GM19099 (cell line): ENCODE data around the gene INPPL1.

ENCODE experiments used
- POLR2A ChIP-seq: IDR thresholded peaks from 3 replicates; pipeline ENCODE4 v1.6.1; 2011; ENCODE audit warnings: low read depth; ENCODE audit not compliant: insufficient read length; ENCODE audit errors: extremely low read depth

Gene INPPL1

DNA sequence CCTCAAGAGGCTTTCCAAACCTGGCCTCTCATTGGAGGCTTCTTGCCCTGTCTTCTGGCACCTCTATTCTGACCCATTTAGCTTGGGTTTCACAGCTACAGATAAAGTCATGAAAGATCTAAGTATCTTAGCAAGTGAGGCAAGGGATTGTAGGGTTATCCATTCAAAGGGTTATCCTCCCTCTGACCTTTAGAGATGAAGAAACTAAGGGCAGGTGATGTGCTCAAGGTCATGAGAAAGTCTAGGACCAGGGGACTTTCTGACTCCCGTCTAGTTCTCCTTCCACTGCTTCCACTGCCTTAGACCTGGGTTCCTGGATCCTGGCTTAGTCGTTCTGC, 12.2 kb downstream of the INPPL1 start:
- TF ChIP-seq POLR2A = no peak

DNA sequence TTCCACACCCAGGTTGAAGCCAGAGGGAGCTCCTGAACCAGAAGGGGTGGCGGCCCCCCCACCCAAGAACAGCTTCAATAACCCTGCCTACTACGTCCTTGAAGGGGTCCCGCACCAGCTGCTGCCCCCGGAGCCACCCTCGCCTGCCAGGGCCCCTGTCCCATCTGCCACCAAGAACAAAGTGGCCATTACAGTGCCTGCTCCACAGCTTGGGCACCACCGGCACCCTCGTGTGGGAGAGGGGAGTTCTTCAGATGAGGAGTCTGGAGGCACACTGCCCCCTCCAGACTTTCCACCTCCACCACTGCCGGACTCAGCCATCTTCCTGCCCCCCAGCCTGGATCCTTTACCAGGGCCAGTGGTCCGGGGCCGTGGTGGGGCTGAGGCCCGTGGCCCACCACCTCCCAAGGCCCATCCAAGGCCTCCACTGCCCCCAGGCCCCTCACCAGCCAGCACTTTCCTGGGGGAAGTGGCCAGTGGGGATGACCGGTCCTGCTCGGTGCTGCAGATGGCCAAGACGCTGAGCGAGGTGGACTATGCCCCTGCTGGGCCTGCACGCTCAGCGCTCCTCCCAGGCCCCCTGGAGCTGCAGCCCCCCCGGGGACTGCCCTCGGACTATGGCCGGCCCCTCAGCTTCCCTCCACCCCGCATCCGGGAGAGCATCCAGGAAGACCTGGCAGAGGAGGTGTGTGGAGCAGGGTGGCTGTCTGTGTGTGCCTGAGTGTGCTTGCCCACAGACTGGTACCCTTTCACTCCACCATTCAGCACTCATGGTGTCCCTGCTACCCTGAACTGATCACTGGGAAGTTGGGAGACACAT, 12.8 kb downstream of the INPPL1 start:
- no peak for TF ChIP-seq POLR2A

DNA sequence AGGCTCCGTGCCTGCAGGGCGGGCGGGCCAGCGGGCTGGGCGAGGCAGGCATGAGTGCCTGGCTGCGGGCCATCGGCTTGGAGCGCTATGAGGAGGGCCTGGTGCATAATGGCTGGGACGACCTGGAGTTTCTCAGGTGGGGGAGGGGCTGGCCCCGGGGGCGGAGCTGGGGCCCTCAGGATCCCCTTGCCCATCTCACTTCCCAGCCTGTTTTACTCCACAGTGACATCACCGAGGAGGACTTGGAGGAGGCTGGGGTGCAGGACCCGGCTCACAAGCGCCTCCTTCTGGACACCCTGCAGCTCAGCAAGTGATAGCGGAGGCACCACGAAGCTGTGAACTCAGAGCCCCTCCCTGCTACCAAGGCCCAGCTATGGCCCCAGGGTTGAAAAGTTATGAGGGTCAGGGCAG, 13.5 kb downstream of the INPPL1 start:
- TF ChIP-seq POLR2A = no peak

DNA sequence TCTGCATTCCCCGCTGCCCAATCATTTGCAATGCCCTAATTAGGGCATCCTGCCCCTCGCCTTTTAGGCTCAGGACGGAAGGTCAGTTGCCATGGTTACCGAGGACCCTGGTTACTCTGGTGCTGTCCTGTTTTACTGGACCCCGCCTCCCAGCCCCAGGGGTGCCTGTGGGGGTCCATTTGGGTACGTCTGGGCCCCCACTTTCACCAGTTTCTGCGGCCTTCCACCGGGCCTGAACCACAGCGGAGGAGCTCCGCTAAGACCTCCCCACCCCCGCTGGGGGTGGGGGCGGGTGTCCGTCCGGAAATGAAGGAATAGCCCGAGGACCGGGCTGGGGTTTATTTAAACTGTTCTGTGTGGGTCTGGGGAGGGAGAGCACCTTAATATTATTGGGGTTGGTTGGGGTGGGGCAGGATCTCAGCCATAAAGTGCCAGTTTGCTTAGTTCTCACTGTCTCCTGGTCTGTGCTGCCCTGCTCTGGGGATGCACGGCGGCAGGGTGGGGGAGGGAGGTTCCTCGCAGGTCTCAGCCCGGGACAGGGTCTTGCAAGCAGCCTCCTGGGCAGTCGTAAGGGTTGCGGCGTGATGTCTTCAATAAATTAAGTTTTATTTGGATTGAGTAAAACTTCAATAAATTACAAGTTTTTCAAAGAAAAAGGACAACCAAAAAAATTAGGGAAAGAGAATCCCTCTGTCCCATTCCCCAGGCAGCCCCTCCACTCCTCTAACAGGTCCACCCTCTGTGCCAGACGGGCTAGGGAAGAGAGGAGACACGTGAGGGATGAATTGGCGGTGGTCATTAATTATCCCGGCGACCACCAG, 14.1 kb downstream of the INPPL1 start:
- TF ChIP-seq POLR2A = no peak

DNA sequence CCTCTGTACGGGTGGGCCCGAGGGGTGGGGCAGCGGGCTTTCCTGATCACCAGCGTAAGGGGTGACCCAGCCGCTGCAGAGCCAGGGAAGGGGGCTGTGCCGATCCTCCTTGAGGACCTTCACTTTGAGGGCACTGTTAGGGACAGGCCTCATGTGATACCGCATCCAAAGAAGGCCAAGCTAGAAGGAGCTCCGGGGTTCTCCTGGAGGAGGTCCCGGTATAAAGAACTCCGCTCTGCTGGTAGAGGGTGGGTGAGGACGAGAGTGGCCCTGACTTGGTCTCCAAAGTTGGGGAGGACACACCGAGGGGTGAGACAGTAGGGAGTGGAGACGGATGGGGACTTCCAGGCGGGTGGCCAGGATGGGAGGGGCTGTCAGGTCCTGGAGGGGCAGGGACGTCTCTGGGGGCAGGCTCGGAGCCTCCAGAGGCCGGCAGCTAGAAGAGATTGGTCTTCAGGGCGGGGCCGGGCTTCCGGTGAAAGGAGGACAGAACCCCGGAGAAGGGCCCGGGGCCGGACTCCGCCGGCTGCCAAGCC, 14.8 kb downstream of the INPPL1 start:
- TF ChIP-seq POLR2A = no peak

DNA sequence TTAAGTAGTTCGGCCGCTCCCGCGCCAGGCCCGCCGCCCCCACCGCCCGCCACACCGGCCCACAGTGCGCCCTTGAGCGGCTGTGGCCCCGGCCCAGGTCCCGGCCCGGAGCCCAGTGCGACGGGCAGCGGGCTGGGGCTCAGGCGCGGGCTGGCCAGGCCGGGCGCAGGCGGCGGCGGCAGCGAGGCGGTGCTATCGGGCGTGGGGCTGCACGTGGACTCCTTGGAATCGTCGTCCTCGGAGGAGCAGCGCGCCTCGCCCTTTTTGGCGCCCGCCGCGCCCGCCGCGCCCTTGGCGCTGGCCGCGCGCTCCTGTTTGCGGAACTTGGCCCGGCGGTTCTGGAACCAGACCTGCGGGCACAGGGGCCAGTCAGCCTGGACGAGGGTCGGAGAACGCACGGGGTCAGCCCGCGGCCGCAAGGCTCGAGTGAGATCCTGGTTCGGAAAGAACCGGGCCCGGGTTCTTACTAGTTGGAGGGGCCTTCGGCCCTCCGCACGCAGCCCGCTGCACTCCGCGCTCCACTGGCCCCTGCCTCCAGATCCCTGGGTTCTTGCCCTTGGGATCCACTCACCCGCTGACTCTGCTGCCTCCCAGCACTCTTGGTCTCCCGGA, 15.4 kb downstream of the INPPL1 start:
- TF ChIP-seq POLR2A = no peak

DNA sequence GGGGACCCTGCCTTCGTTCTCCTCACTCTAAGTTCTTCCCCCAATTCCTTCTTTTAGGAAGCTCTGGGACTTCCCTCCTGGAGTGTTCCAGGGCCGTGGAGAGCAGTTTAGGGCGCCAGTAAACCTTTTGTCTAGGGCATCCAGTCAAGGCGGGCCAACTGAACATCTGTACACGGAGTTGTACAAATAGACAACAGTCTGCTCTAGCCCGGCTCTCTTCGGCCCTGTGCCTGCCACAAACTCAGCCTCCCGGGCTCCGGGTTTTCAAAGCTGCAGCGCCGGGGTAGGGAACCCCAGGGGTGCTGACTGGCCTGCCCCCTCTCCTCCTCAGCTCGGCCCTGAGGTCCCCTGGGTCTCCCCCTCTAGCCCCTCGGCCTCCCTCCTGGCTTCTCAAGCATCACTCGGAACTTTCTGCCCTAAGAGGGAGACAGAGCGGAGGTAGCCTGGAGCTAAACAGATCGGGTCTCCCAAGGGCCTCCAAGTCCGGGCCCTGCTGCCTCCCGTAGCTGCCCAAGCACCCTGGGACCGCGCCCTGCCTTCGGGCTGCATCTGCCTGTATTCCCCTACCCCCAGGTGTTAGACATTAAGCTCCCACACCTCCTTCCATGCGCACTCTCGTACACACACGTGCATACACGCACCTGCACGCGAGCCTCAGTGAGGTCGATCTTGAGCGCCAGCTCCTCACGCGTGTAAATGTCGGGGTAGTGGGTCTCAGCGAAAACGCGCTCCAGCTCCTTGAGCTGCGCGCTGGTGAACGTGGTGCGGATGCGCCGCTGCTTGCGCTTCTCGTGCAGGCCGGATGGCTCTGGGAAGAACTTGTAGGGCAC, 16.1 kb downstream of the INPPL1 start:
- TF ChIP-seq POLR2A = no peak

DNA sequence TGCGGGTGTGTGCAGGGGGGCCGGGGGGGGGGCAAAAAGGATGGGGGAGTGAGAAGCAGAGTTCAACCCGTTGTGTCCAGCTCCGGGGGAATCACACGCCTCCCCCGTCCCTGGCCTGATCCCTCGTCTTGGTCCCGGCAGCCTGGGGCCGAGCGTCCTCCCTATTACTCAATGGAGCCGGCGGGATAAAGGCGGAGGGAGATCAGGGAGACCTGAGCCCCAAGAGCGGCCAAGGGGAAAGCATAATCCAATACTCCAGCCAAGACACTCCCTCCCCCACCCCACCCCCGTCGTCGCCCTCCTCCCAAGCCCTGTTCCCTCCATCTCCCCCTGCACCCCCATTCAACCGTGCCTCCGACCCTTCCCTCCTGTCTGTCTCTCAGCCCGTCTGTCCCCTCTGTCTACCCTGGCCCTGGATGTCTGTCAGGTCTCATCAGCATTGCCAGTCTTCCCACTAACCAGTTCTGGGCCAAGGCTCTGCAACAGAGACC, 16.8 kb downstream of the INPPL1 start:
- no peak for TF ChIP-seq POLR2A

DNA sequence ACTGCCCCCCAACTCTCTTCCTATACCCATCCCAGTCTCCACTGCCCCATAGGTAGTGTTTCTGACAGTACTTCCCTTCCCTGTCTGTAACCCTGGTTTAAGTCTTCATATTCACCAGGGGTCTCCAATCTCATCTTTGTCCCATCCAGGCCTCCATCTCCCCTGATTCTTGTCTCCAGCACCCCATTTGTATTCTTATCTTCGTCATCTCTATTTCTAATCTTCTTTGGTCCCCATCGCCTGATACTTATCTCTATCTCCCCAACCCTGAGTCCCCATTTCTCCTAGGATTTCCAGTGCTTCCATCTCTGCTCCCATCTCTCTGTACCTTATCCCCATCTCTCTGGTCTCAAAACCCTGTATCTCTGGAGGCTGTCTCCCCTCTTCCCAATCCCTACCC, 17.6 kb downstream of the INPPL1 start:
- no peak for TF ChIP-seq POLR2A

DNA sequence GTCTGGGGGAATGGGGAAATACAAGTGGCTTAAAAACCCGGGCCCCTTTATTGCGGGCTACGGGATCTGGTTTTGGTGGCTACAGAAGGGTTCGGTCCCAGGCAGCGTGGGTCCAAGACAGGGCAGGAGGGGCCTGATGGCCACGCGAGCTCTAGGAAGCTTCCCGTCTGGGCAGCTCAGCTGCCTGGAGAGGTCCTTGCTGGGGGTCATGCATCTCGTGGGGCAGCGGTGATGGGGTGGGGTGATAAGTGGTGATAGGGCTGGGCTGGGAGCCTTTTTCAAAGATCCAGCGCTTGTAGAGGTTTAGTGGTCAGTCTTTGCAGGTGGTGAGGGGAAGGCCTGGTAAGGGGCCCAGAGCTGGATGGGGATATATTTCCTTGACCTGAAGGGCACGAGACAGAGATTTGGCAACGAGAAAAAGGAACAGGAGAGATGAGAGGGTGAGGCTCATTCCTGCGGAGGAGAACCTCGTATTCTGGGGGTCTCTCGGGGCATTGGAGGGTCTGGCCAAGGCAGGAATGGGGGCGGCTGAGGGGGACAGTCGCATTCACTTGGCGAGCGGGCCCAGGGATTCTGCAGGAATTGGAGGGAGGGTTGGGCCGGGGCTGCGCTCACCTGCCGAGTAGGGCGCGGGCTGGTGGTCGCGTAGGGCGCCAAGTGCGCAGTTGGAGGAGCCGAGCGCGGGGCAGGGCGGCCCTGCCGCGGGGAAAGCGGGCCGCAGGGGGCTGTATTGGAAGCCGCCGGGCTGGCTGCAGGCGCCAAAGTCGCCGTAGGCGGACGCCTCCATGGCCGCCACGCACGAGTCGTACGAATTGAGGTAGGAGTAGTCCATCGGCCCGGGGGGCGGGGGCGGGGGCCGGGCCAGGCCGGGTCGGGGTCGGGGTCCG, 18.8 kb downstream of the INPPL1 start:
- no peak for TF ChIP-seq POLR2A

DNA sequence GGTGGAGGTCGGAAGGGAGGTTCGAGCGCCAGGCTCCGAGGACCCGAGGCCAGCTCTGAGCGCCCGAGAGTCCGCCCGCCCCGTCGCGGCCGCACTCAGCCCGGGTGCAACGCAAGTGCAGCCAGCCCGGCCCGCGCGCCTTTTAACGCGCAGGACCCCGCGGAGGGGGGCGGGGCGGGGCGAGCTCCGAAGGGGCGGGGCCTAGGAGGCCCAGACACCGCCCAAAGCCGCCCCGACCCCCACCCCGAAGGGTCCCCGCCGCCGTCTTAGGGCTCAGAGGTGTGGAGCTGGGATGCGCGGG, 19.4 kb downstream of the INPPL1 start, which contains the start of gene PHOX2A:
TSS of gene PHOX2A (minus strand) at position 117 of the 301 bp plus-strand sequence. CDS start 172 bp downstream, outside the sequence.
- no peak for TF ChIP-seq POLR2A

DNA sequence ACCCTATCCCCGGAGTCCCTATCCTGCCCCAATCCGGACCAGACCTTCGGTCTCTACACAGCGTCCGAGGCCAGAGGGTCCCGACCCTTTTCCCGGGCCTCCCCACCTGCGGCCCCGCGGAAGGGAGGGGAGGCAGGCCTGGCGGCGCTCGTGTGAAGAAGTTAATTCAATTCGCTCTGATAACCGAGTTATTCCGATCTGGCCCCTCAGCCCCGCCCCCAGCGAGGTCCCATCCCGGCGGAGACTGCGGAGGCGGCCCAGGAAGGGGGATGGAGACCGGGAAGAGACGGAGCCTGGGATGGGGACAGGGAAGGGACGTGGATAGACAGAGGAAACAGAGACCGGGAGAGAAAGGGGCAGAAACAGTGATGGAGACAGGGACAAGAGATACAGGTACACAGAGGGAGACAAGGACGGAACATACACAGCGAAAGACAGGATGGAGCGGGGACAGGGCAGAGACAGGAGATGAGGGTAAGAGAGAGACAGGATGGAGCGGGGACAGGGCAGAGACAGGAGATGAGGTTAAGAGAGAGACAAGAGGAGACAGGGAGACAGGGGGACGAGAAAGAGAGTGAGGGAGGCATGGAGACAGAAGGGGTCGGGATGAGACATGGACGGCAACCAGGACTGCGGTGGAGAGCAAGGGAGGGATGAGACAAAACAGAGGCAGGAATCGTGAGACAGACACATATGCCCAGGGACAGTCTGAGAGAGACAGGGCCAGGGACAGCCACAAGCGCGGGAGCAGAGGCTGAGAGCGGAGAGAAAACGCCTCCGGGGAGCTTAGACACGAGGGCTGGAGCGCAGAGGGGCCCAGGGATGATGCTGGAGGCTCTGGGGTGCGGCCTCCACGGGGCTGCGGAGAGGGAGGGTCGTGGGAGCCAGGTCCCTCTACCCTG, 20.0 kb downstream of the INPPL1 start:
- TF ChIP-seq POLR2A = no peak
